DND-41 (cell line): ENCODE results near the gene LRRC8E.
"Not testable (repeated sequence)": the region's sequence is repeated elsewhere in the genome, so short reads cannot be mapped to it uniquely, and the experiment has no call there.

Experiments used
- ATAC-seq: fragments of 200-7000 bp; cut with Tn5 transposase; 3 replicates; pipeline ENCODE4 v1.9.1; 2021; ENCODE audit warnings: low read depth; ENCODE audit not compliant: insufficient read depth
- DNase-seq: peaks from one replicate; pipeline ENCODE4 v3.0.0-alpha.2; 2020
- H2AFZ ChIP-seq: 2 replicates; pipeline ENCODE4 v1.6.0; 2012; ENCODE audit warnings: low read depth, low read length
- H3K27ac ChIP-seq: 2 replicates; pipeline ENCODE4 v1.5.1; 2012; ENCODE audit warnings: low read length, inconsistent platforms
- H3K27me3 ChIP-seq: fragments of 200-600 bp; sonication (generic); 2 replicates; pipeline ENCODE4 v1.6.0; 2012; ENCODE audit warnings: low read length, mild to moderate bottlenecking, inconsistent platforms; ENCODE audit not compliant: insufficient read depth, poor library complexity
- H3K36me3 ChIP-seq: 2 replicates; pipeline ENCODE4 v1.5.1; 2012; ENCODE audit warnings: low read length, inconsistent platforms; ENCODE audit not compliant: insufficient read depth
- H3K4me1 ChIP-seq: 2 replicates; pipeline ENCODE4 v1.5.1; 2012; ENCODE audit warnings: mild to moderate bottlenecking, low read length; ENCODE audit not compliant: insufficient read depth
- H3K4me2 ChIP-seq: 2 replicates; pipeline ENCODE4 v1.6.0; 2012; ENCODE audit warnings: mild to moderate bottlenecking, moderate library complexity, low read length, inconsistent platforms; ENCODE audit not compliant: insufficient read depth
- H3K4me3 ChIP-seq, 2 experiments: fragments of 200-600 bp in 1 of 2; shearing (Covaris generic) in 1 of 2; 2 replicates each; pipeline ENCODE4 v1.5.1; 2012 to 2016; ENCODE audit warnings: inconsistent platforms in 2 of 2, low read length in 2 of 2, mild to moderate bottlenecking in 2 of 2, low read depth in 1 of 2, moderate library complexity in 1 of 2
- H3K79me2 ChIP-seq: 2 replicates; pipeline ENCODE4 v1.6.0; 2012; ENCODE audit warnings: low read length, inconsistent platforms; ENCODE audit not compliant: insufficient read depth
- H3K9ac ChIP-seq: 2 replicates; pipeline ENCODE4 v1.6.0; 2012; ENCODE audit warnings: low read depth, mild to moderate bottlenecking, inconsistent platforms, low read length, moderate library complexity
- H3K9me3 ChIP-seq: 2 replicates; pipeline ENCODE4 v1.5.1; 2012; ENCODE audit warnings: low read length, moderate library complexity, mild to moderate bottlenecking, inconsistent platforms; ENCODE audit not compliant: insufficient read depth, severe bottlenecking
- H4K20me1 ChIP-seq: 2 replicates; pipeline ENCODE4 v1.6.0; 2012; ENCODE audit warnings: low read length; ENCODE audit not compliant: insufficient read depth
- EZH2 ChIP-seq: IDR thresholded peaks from 3 replicates; pipeline ENCODE4 v1.6.1; 2012; ENCODE audit warnings: borderline replicate concordance, low read depth, mild to moderate bottlenecking, moderate library complexity, low read length, inconsistent platforms; ENCODE audit not compliant: severe bottlenecking
- TF ChIP-seq, protein P1 (sequence below): IDR thresholded peaks from 2 replicates; pipeline ENCODE4 v1.5.1; 2012; ENCODE audit warnings: borderline replicate concordance, low read length, moderate library complexity, mild to moderate bottlenecking; ENCODE audit not compliant: poor library complexity, severe bottlenecking; ENCODE audit errors: extremely low read depth

LRRC8E gene

DNA sequence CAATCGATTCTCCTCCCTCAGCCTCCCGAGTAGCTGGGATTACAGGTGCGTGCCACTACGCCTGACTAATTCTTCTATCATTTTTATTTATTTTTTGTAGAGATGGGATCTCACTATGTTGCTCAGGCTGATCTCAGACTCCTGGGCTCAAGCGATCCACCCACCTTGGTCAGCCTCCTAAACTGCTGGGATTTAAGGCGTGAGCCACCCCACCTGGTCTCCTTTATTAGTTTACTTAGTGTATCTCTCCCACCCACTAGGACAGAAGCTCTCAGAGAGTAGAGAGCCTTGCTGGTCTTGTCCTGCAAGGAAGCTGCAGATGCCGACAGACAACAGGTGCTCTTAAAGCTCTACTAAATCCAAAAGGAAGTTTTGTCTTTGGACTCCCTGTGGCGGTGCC lies 2.5 kb upstream of the LRRC8E start:
- Histone ChIP-seq H3K9me3 (no peaks in the 10 kb centered on the region), H3K36me3 (no peaks in the 10 kb centered on the region), H3K27ac (no peak overlapping the region), H4K20me1 (no peaks in the 10 kb centered on the region), H3K9ac (no peak overlapping the region), H2AFZ (no peak overlapping the region), H3K79me2 (no peaks in the 10 kb centered on the region), H3K4me1 (peaks cover 4% of the 10 kb centered on the region), H3K4me3 (no peak overlapping the region), H3K4me2 (no peak overlapping the region), H3K27me3 (no peaks in the 10 kb centered on the region)
- TF ChIP-seq EZH2: no peak
- TF ChIP-seq, protein P1, sequence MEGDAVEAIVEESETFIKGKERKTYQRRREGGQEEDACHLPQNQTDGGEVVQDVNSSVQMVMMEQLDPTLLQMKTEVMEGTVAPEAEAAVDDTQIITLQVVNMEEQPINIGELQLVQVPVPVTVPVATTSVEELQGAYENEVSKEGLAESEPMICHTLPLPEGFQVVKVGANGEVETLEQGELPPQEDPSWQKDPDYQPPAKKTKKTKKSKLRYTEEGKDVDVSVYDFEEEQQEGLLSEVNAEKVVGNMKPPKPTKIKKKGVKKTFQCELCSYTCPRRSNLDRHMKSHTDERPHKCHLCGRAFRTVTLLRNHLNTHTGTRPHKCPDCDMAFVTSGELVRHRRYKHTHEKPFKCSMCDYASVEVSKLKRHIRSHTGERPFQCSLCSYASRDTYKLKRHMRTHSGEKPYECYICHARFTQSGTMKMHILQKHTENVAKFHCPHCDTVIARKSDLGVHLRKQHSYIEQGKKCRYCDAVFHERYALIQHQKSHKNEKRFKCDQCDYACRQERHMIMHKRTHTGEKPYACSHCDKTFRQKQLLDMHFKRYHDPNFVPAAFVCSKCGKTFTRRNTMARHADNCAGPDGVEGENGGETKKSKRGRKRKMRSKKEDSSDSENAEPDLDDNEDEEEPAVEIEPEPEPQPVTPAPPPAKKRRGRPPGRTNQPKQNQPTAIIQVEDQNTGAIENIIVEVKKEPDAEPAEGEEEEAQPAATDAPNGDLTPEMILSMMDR: no peak
- DNase-seq (no peak), ATAC-seq (no peak)

DNA sequence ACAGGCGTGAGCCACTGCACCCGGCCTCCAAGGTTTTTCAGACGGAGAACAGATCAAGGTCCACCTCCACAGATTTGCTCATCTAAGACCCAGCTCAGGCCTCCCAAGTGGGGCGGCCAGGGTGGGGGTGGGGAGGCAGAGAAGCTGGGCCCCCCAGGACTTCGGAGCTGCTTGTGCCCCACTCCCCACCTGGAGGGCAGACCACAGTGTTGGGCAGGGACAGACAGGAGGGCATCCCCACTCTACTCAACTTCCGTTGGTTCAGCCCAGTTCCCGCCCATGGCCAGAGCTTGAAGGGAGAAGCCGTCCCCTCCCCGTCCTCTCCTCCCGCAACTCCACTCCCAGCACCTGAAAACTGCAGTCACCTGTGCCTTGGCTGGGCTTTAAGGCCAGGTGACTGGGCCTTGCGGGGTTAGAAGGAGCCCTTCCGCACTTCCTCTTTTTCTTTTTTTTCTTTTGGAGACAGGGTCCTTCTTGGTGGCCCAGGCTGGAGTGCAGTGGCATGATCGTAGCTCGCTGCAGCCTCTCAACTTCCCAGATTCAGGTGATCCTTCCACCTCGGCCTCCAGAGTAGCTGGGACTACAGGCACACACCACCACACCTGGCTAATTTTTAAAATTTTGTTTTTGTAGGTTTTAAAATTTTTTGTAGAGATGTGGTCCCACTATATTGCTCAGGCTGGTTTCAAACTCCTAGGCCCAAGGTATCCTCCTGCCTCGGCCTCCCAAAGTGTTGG lies 734 bp upstream of the LRRC8E start:
- Histone ChIP-seq H3K27ac (no peak overlapping the region), H3K9me3 (no peaks in the 10 kb centered on the region), H3K9ac (no peak overlapping the region), H2AFZ (no peak overlapping the region), H4K20me1 (no peaks in the 10 kb centered on the region), H3K79me2 (no peaks in the 10 kb centered on the region), H3K4me1 (peaks cover 19% of the 10 kb centered on the region), H3K4me3 (no peak overlapping the region), H3K36me3 (no peaks in the 10 kb centered on the region), H3K27me3 (no peaks in the 10 kb centered on the region), H3K4me2 (no peak overlapping the region)
- TF ChIP-seq, protein P1: no peak
- no peak for TF ChIP-seq EZH2
- ATAC-seq (no peak), DNase-seq (no peak)

DNA sequence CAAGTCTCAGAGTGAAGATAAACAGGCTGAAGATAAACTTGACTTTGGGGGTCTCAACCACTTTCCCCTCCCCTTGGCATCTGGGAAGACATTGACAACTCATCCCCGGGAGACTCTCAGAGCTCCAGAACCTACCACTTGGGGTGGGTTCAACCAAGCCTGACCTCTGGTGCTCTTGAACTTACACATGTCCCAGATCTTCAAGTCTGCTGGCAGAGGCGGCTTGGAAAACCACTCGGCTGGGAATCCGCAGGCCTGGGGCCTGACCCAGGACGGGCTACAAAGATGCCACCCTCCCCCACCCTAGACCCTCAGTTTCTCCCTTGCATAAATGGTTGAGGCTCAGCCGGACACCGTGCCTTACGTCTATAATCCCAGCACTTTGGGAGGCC lies 512 bp downstream of the LRRC8E start:
- H3K4me2 ChIP-seq: no peak overlapping the region
- no peaks in the 10 kb centered on the region for H3K36me3 ChIP-seq
- H3K9me3 ChIP-seq: no peaks in the 10 kb centered on the region
- no peak overlapping the region for H3K9ac ChIP-seq
- no peak for ATAC-seq
- no peaks in the 10 kb centered on the region for H3K79me2 ChIP-seq
- DNase-seq: no peak
- H4K20me1 ChIP-seq: no peaks in the 10 kb centered on the region
- TF ChIP-seq, protein P1: no peak
- no peak for TF ChIP-seq EZH2
- H3K4me1 ChIP-seq: peaks cover 20% of the 10 kb centered on the region
- no peak overlapping the region for H2AFZ ChIP-seq
- H3K27ac ChIP-seq: no peak overlapping the region
- H3K27me3 ChIP-seq: no peaks in the 10 kb centered on the region
- no peak overlapping the region for H3K4me3 ChIP-seq

DNA sequence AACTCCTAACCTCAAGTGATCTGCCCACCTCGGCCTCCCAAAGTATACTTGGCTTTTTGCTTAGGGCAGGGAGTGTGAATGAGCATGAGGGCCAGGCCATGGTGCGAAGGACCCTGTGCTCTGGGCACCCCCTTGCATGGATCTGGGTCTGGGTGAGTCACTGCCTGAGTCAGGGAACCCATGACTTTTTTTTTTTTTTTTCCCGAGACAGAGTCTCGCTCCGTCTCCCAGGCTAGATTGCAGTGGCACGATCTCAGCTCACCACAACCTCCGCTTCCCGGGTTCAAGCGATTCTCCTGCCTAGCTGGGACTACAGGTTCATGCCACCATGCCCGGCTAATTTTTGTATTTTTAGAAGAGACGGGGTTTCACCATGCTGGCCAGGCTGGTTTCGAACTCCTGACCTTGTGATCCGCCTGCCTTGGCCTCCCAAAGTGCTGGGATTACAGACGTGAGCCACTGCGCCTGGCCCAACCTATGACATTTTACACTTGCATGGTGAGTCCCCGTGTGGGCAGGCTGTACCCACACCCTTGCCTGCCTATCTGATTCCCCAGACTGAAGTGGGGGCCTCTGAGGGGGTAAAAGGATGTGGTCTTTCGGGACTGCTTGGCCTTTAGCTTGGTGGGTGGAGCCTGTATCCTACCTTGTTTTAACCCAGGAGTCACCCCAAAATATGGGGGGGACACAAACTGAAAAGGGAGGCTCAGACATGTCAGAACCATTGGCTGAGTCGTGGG lies 5.2 kb downstream of the LRRC8E start:
- DNase-seq, H3K36me3 ChIP-seq, H3K27ac ChIP-seq, H3K9ac ChIP-seq, H3K4me2 ChIP-seq, H3K79me2 ChIP-seq, H3K27me3 ChIP-seq, H4K20me1 ChIP-seq, H3K9me3 ChIP-seq, H2AFZ ChIP-seq, H3K4me3 ChIP-seq, ATAC-seq: not testable (repeated sequence)
- peaks cover 17% of the 10 kb centered on the region for H3K4me1 ChIP-seq
